Gastroesophageal sphincter (tissue), 3 donors: ENCODE measurements around the gene LANCL2.

Experiments used
- CTCF ChIP-seq, 4 experiments: fragments of 200-600 bp in 2 of 4; fragments of 450-650 bp in 2 of 4; sonication (generic) in 1 of 4; IDR thresholded peaks; one replicate each; pipeline ENCODE4 v1.5.1; 2017 to 2019; ENCODE audit warnings: antibody characterized with exemption in 4 of 4, mild to moderate bottlenecking in 2 of 4, moderate library complexity in 2 of 4
- EP300 ChIP-seq: sonication (generic); formaldehyde crosslinking; IDR thresholded peaks from one replicate; pipeline ENCODE4 v1.6.1; 2017; ENCODE audit warnings: antibody characterized with exemption, mild to moderate bottlenecking

- TF ChIP-seq CTCF (IDR thresholded peaks at IDR 0.05) (no peak), EP300 (no peak)
Measured at GRCh38 chr7:55367283-55367840, 2.2 kb downstream of the LANCL2 start.
